ENCODE results near the gene PGM3.

DNA sequence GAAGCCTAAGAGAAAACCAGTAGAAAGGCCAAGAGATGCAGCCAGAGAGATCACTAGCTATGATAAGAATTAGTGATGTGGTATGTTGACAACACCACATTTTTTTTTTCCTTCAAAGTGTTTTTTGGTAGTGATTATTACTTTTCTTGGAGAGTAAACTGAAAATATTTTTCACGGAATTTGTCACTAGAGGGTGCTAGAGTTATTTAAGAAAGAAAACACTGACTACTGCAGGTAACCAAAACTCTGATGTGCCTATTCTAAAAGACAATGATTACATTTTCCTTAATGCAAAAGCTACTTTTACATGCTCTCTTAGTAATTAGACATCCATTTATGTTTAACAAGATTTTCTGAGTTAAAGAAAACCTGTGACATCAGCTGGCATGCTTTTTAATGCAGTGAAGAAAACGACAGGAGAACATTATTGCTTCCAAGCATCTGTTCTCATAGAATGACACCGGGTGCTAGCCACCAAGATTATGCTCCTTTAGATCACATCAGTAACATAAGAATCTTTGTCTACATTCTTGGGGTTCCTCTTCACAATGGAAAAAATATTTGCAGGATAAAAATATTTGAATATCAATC, 28.9 kb upstream of the PGM3 start:
- TF ChIP-seq POLR2AphosphoS5 (IDR thresholded peaks at IDR 0.05) (no peak), EP300 (IDR thresholded peaks at IDR 0.05; ENCODE audit: low read depth) (no peak)
- TF ChIP-seq, protein P1, sequence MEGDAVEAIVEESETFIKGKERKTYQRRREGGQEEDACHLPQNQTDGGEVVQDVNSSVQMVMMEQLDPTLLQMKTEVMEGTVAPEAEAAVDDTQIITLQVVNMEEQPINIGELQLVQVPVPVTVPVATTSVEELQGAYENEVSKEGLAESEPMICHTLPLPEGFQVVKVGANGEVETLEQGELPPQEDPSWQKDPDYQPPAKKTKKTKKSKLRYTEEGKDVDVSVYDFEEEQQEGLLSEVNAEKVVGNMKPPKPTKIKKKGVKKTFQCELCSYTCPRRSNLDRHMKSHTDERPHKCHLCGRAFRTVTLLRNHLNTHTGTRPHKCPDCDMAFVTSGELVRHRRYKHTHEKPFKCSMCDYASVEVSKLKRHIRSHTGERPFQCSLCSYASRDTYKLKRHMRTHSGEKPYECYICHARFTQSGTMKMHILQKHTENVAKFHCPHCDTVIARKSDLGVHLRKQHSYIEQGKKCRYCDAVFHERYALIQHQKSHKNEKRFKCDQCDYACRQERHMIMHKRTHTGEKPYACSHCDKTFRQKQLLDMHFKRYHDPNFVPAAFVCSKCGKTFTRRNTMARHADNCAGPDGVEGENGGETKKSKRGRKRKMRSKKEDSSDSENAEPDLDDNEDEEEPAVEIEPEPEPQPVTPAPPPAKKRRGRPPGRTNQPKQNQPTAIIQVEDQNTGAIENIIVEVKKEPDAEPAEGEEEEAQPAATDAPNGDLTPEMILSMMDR (IDR thresholded peaks at IDR 0.05): peak; percentile 23 to 50 (median 42)
